Endothelial cell of umbilical vein (primary cell): Measurements from ENCODE around the gene XXYLT1. TPM values are rescaled to one million over a fixed set of nuclear protein-coding genes. Genes with fewer than 3 reads are reported as not detected.

Source experiments
- BruUV-seq: library from RNA; stranded (reverse); fragments of 400-500 nt; replicated peaks from 2 replicates; lab custom pipeline; 2021; lab: Mats Ljungman, UMichigan
- CTCF ChIA-PET: fragments of 300-600, 350-600 bp; sonication (Branson Sonifier 250); formaldehyde crosslinking; loops from one replicate; lab custom pipeline; 2021; ENCODE audit warnings: antibody characterized with exemption, inconsistent platforms; lab: Charles Lee
- POLR2A ChIA-PET: fragments of 300-600, 350-600 bp; sonication (Branson Sonifier 250); formaldehyde crosslinking; loops from one replicate; lab custom pipeline; 2021; ENCODE audit warnings: antibody characterized with exemption, inconsistent platforms; lab: Charles Lee
- DNase-seq: peaks from one replicate; pipeline ENCODE4 v3.0.0-alpha.2; 2011; ENCODE audit warnings: low read depth, low spot score
- FAIRE-seq: peaks from 2 replicates; lab custom pipeline; 2011; peaks lifted over from hg19 to GRCh38; lab: Jason Lieb, UNC
- H2AFZ ChIP-seq: 2 replicates; pipeline ENCODE4 v1.6.0; 2012; ENCODE audit warnings: low read depth, low read length, control low read depth, inconsistent platforms
- H3K27ac ChIP-seq: 2 replicates; pipeline ENCODE4 v1.5.1; 2011; ENCODE audit warnings: low read depth, mild to moderate bottlenecking, control low read depth, low read length, moderate library complexity; ENCODE audit not compliant: insufficient read depth
- H3K27me3 ChIP-seq, 2 experiments: 2 replicates each; pipeline versions ENCODE4 v1.6.0 to v1.6.1; 2011; ENCODE audit warnings: low read length in 2 of 2, mixed read lengths in 1 of 2; ENCODE audit not compliant: control insufficient read depth in 2 of 2, insufficient read depth in 2 of 2
- H3K36me3 ChIP-seq, 2 experiments: 2 replicates in 1 of 2; 3 replicates in 1 of 2; pipeline ENCODE4 v1.5.1; 2011; ENCODE audit warnings: low read length in 2 of 2, mild to moderate bottlenecking in 1 of 2, moderate library complexity in 1 of 2; ENCODE audit not compliant: control insufficient read depth in 2 of 2, insufficient read depth in 2 of 2; ENCODE audit errors: extremely low read depth in 1 of 2
- H3K4me1 ChIP-seq: 3 replicates; pipeline ENCODE4 v1.5.1; 2011; ENCODE audit warnings: mild to moderate bottlenecking, low read length; ENCODE audit not compliant: control insufficient read depth, insufficient read depth; ENCODE audit errors: extremely low read depth
- H3K4me2 ChIP-seq: 2 replicates; pipeline ENCODE4 v1.6.1; 2011; ENCODE audit warnings: low read length, control low read depth, mixed read lengths; ENCODE audit not compliant: insufficient read depth
- H3K4me3 ChIP-seq, 3 experiments: fragments of 200-600 bp in 1 of 3; sonication (generic), shearing (Covaris generic) in 1 of 3; replicated peaks in 1 of 3; 2 replicates each; pipeline ENCODE4 v1.5.1; 2011 to 2016; ENCODE audit warnings: control low read depth in 3 of 3, low read length in 3 of 3, mild to moderate bottlenecking in 2 of 3, inconsistent platforms in 1 of 3, low read depth in 1 of 3, moderate library complexity in 1 of 3; ENCODE audit not compliant: insufficient read depth in 1 of 3
- H3K79me2 ChIP-seq: 2 replicates; pipeline ENCODE4 v1.6.0; 2012; ENCODE audit warnings: low read length, inconsistent platforms; ENCODE audit not compliant: control insufficient read depth, insufficient read depth
- H3K9ac ChIP-seq: replicated peaks from 2 replicates; pipeline ENCODE3; 2011; ENCODE audit warnings: low read length, control low read depth; ENCODE audit not compliant: insufficient read depth; ENCODE audit errors: extremely low read depth
- H3K9me1 ChIP-seq: replicated peaks from 3 replicates; pipeline ENCODE4 v1.6.0; 2011; ENCODE audit warnings: mild to moderate bottlenecking, low read length; ENCODE audit not compliant: control insufficient read depth, insufficient read depth; ENCODE audit errors: extremely low read depth
- H3K9me3 ChIP-seq: replicated peaks from 2 replicates; pipeline ENCODE4 v1.5.1; 2012; ENCODE audit warnings: low read length, inconsistent platforms; ENCODE audit not compliant: control insufficient read depth, insufficient read depth
- H4K20me1 ChIP-seq: replicated peaks from 2 replicates; pipeline ENCODE3; 2011; ENCODE audit warnings: mild to moderate bottlenecking, low read length; ENCODE audit not compliant: control insufficient read depth, insufficient read depth; ENCODE audit errors: extremely low read depth
- CTCF ChIP-seq, 2 donors: IDR thresholded peaks; 1 replicate in 1 of 2; 2 replicates in 1 of 2; pipeline ENCODE4 v1.5.1; 2011; ENCODE audit warnings: low read length in 2 of 2, mild to moderate bottlenecking in 2 of 2, moderate library complexity in 2 of 2, control low read depth in 1 of 2, inconsistent platforms in 1 of 2, low read depth in 1 of 2; ENCODE audit not compliant: insufficient read depth in 1 of 2; ENCODE audit errors: extremely low read depth in 1 of 2
- EZH2 ChIP-seq: IDR thresholded peaks from 2 replicates; pipeline ENCODE4 v1.6.1; 2012; ENCODE audit warnings: borderline replicate concordance, low read depth, mild to moderate bottlenecking, moderate library complexity, low read length, inconsistent platforms; ENCODE audit not compliant: severe bottlenecking
- FOS ChIP-seq: IDR thresholded peaks from 2 replicates; pipeline ENCODE4 v1.6.1; 2011; ENCODE audit warnings: mild to moderate bottlenecking, low read length, moderate library complexity, borderline replicate concordance; ENCODE audit not compliant: insufficient read depth
- GATA2 ChIP-seq: IDR thresholded peaks from 2 replicates; pipeline ENCODE4 v1.7.0; 2011; ENCODE audit warnings: low read depth, mild to moderate bottlenecking, moderate library complexity, mixed read lengths, low read length; ENCODE audit not compliant: insufficient read length, insufficient read depth
- JUN ChIP-seq: IDR thresholded peaks from 2 replicates; pipeline ENCODE4 v1.6.1; 2011; ENCODE audit warnings: borderline replicate concordance, low read depth; ENCODE audit not compliant: insufficient read length, insufficient read depth
- MAX ChIP-seq: IDR thresholded peaks from 2 replicates; pipeline ENCODE4 v1.6.1; 2011; ENCODE audit not compliant: insufficient read depth, insufficient read length
- MYC ChIP-seq: IDR thresholded peaks from one replicate; pipeline ENCODE4 v1.6.1; 2011; ENCODE audit warnings: mild to moderate bottlenecking, low read depth, low read length
- POLR2A ChIP-seq: IDR thresholded peaks from 2 replicates; pipeline ENCODE4 v1.6.1; 2012; ENCODE audit warnings: low read depth, mild to moderate bottlenecking, control low read depth, low read length
- POLR2AphosphoS5 ChIP-seq: IDR thresholded peaks from 2 replicates; pipeline ENCODE4 v1.6.1; 2012; ENCODE audit warnings: low read depth, mild to moderate bottlenecking, control low read depth, low read length, moderate library complexity; ENCODE audit not compliant: insufficient read depth
- dilution Hi-C: fragments of 300-500 bp; cut with MboI; formaldehyde crosslinking; loops from one replicate; pipeline ENCODE4 v1.15.0; 2019; ENCODE audit warnings: low sequenced_read_pairs; ENCODE audit not compliant: extremely low pct_ligation_motif_present
- intact Hi-C: fragments of 100-400 bp; cut with micrococcal nuclease; formaldehyde crosslinking; loops from one replicate; pipeline ENCODE4 v1.10.0; 2022
- polyA plus RNA-seq, 4 experiments: library from polyadenylated mRNA; depleted of rRNA in 3 of 4; stranded (reverse) in 3 of 4; unstranded in 1 of 4; fragments of >200 nt; gene quantifications; 2 replicates each; pipeline versions ENCODE4 v1.2.1 to v1.2.3, GENCODE V29; 2011 to 2012; ENCODE audit warnings: missing spikeins in 1 of 4
- total RNA-seq: library from RNA; stranded (reverse); gene quantifications from 2 replicates; pipeline ENCODE4 v1.2.3, GENCODE V29; 2021

XXYLT1 gene
- total and polyA plus RNA-seq, 2 donors (not counting 3 experiments of a cell fraction or from before 2014, with no cell fraction given), result 54.4 to 78.1 TPM

- dilution Hi-C loops, result no loop called here
- no peaks in the 10 kb centered on the region for H3K9me1 ChIP-seq
- no peaks in the 10 kb centered on the region for H4K20me1 ChIP-seq
- no peaks in the 10 kb centered on the region for H3K27me3 ChIP-seq
- no TSS peak for BruUV-seq
- no peak overlapping the region for H2AFZ ChIP-seq
- DNase-seq, result no peak
- no peak overlapping the region for H3K27ac ChIP-seq
- CTCF ChIA-PET, result interaction anchor here (0.9 to 1.5 kb wide), 4 partner anchors 12 to 14 kb away, joined by 3 to 4 read pairs (median 4); no protein-coding TSS in a partner anchor
- intact Hi-C loops, result no loop called here
- peaks cover 8% of the 10 kb centered on the region for H3K4me1 ChIP-seq
- peaks cover 3 to 4% of the 10 kb centered on the region in 2 experiments for H3K36me3 ChIP-seq
- no peaks in the 10 kb centered on the region for H3K9me3 ChIP-seq
- POLR2A ChIA-PET, result no interaction called here
- no peak overlapping the region for H3K4me2 ChIP-seq
- no peak overlapping the region for H3K4me3 ChIP-seq
- H3K9ac ChIP-seq, result no peak overlapping the region
- FAIRE-seq, result peak; percentile 40
- TF ChIP-seq GATA2 (no peak), POLR2AphosphoS5 (no peak), JUN (no peak), FOS (no peak), MYC (no peak), CTCF (IDR thresholded peaks at IDR 0.05; ENCODE audit: extremely low read depth in 1 of 2, insufficient read depth in 1 of 2, low read depth in 1 of 2, low read length in 2 of 2) (no peak), EZH2 (no peak), MAX (no peak), POLR2A (no peak)
- H3K79me2 ChIP-seq, result peaks cover 2% of the 10 kb centered on the region
Observed at GRCh38 chr3:195238586-195239118, 32.3 kb downstream of the XXYLT1 start.
